Measurements from ENCODE around the gene GYG2.

DNA sequence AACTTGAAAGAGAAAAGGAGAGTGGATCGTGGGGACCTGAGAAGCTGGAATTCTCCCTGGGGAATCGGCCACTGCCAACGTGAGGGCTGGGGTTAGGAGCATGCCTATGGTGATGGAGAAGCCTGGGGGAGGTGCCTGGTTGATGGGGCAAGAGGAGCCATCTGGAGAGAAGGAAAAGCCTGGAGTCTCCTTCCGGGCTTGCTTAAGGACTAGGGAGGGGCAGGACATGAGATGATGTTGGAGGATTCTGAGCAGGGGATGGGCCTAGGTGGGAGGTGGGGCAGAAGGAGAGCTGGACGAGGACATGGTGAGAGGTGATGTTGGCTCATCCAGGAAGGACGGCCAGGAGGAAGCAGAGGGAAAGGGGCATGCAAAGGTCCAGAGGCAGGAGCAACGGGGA lies 35.0 kb upstream of the GYG2 start:
- TF ChIP-seq EZH2 (IDR thresholded peaks at IDR 0.05) (no peak), EZH2phosphoT487 (IDR thresholded peaks at IDR 0.05) (no peak)

All from neural progenitor cell (in vitro differentiated cells).